Neural cell (in vitro differentiated cells): Measurements from ENCODE around the gene NUDT7.

Experiments
- CTCF ChIP-seq: fragments of 450-650 bp; IDR thresholded peaks from 2 replicates; pipeline ENCODE4 v1.5.1; 2014; ENCODE audit warnings: antibody characterized with exemption, mild to moderate bottlenecking, moderate library complexity; ENCODE audit not compliant: poor library complexity, severe bottlenecking
- EZH2 ChIP-seq: fragments of 200-600, 300-800 bp; shearing (Covaris generic), sonication (generic); IDR thresholded peaks from 2 replicates; pipeline ENCODE4 v1.6.1; 2014; ENCODE audit warnings: antibody characterized with exemption, low read length, borderline replicate concordance, mild to moderate bottlenecking; ENCODE audit not compliant: insufficient read depth, poor library complexity, severe bottlenecking
- MXI1 ChIP-seq: fragments of 450-650 bp; conservative IDR thresholded peaks from 2 replicates; pipeline ENCODE4 v1.6.1; 2014; ENCODE audit warnings: antibody characterized with exemption, mild to moderate bottlenecking; ENCODE audit not compliant: poor library complexity, severe bottlenecking
- POLR2AphosphoS5 ChIP-seq: IDR thresholded peaks from 2 replicates; pipeline ENCODE4 v1.6.1; 2012
- RAD21 ChIP-seq: fragments of 450-650 bp; conservative IDR thresholded peaks from 2 replicates; pipeline ENCODE4 v1.6.1; 2014; ENCODE audit warnings: antibody characterized with exemption, mild to moderate bottlenecking, moderate library complexity
- SMC3 ChIP-seq: fragments of 450-650 bp; conservative IDR thresholded peaks from 2 replicates; pipeline ENCODE4 v1.6.1; 2014; ENCODE audit warnings: antibody characterized with exemption, mild to moderate bottlenecking, moderate library complexity; ENCODE audit not compliant: poor library complexity
- TAF1 ChIP-seq: IDR thresholded peaks from 2 replicates; pipeline ENCODE4 v1.6.1; 2012; ENCODE audit warnings: low read depth

- TF ChIP-seq EZH2 (no peak), CTCF (no peak), POLR2AphosphoS5 (no peak), RAD21 (no peak), SMC3 (no peak), TAF1 (no peak), MXI1 (no peak)
These were observed 11.1 kb upstream of the NUDT7 start for GRCh38 chr16:77711179-77711578.
